PC-3 (cell line): ENCODE data around the gene PSAPL1. TPM values are rescaled to one million over a fixed set of nuclear protein-coding genes. Genes with fewer than 3 reads are reported as not detected.

Experiments used
- ATAC-seq: fragments of 200-7000 bp; cut with Tn5 transposase; 2 replicates; pipeline ENCODE4 v1.9.1; 2020; ENCODE audit warnings: mild to moderate bottlenecking, moderate library complexity
- BruUV-seq: library from RNA; stranded (reverse); fragments of 400-500 nt; replicated peaks from 2 replicates; lab custom pipeline; 2021; lab: Mats Ljungman, UMichigan
- CTCF ChIA-PET: fragments of 300-600 bp; sonication (Branson Sonifier 250); formaldehyde crosslinking; loops from one replicate; lab custom pipeline; 2022; ENCODE audit warnings: antibody characterized with exemption; lab: Charles Lee
- POLR2A ChIA-PET: fragments of 300-600 bp; sonication (Branson Sonifier 250); formaldehyde crosslinking; loops from one replicate; lab custom pipeline; 2022; ENCODE audit warnings: antibody characterized with exemption; ENCODE audit not compliant: unreplicated experiment; lab: Charles Lee
- DNase-seq: peaks from one replicate; pipeline ENCODE4 v3.0.0-alpha.2; 2015
- H2AFZ ChIP-seq: fragments of 300-600 bp; sonication (generic); 2 replicates; pipeline ENCODE4 v1.6.0; 2016; ENCODE audit warnings: antibody characterized with exemption, low read length
- H3F3A ChIP-seq: fragments of 300-600 bp; sonication (generic); one replicate; pipeline ENCODE4 v1.6.0; 2017; ENCODE audit warnings: antibody characterized with exemption, low read length, control low read depth, mild to moderate bottlenecking; ENCODE audit not compliant: unreplicated experiment
- H3K27ac ChIP-seq: fragments of 300-600 bp; sonication (generic); 2 replicates; pipeline ENCODE4 v1.5.1; 2016; ENCODE audit warnings: mild to moderate bottlenecking, low read length
- H3K27me3 ChIP-seq: fragments of 300-600 bp; sonication (generic); 2 replicates; pipeline ENCODE4 v1.6.1; 2016; ENCODE audit warnings: low read length, mixed read lengths
- H3K36me3 ChIP-seq: fragments of 300-600 bp; sonication (generic); 2 replicates; pipeline ENCODE4 v1.6.1; 2016; ENCODE audit warnings: low read depth, mixed run types, low read length, mixed read lengths
- H3K4me1 ChIP-seq: fragments of 300-600 bp; sonication (generic); 2 replicates; pipeline ENCODE4 v1.5.1; 2016; ENCODE audit warnings: low read length; ENCODE audit not compliant: insufficient read depth
- H3K4me2 ChIP-seq: fragments of 300-600 bp; sonication (generic); 2 replicates; pipeline ENCODE4 v1.6.0; 2016; ENCODE audit warnings: low read length
- H3K4me3 ChIP-seq: fragments of 300-600 bp; sonication (generic); 2 replicates; pipeline ENCODE4 v1.5.1; 2016; ENCODE audit warnings: mild to moderate bottlenecking, low read length, mixed read lengths
- H3K79me2 ChIP-seq: fragments of 300-600 bp; sonication (generic); 2 replicates; pipeline ENCODE4 v1.6.1; 2017; ENCODE audit warnings: low read length, mixed read lengths
- H3K9ac ChIP-seq: fragments of 300-600 bp; sonication (generic); 2 replicates; pipeline ENCODE4 v1.6.0; 2016; ENCODE audit warnings: mild to moderate bottlenecking, low read length
- H3K9me2 ChIP-seq: fragments of 300-600 bp; sonication (generic); replicated peaks from 2 replicates; pipeline ENCODE4 v1.6.1; 2016; ENCODE audit warnings: mixed run types, low read length, mixed read lengths
- H3K9me3 ChIP-seq: fragments of 300-600 bp; sonication (generic); 2 replicates; pipeline ENCODE4 v1.6.1; 2016; ENCODE audit warnings: low read length, mixed read lengths
- H4K20me1 ChIP-seq: fragments of 300-600 bp; sonication (generic); 2 replicates; pipeline ENCODE4 v1.6.1; 2016; ENCODE audit warnings: low read length, mixed read lengths
- CTCF ChIP-seq: fragments of 300-600 bp; sonication (generic); conservative IDR thresholded peaks from 2 replicates; pipeline ENCODE4 v1.5.1; 2017; ENCODE audit warnings: antibody characterized with exemption, low read depth, mild to moderate bottlenecking, low read length
- EZH2 ChIP-seq: fragments of 300-600 bp; sonication (generic); IDR thresholded peaks from one replicate; pipeline ENCODE4 v1.6.1; 2017; ENCODE audit warnings: antibody characterized with exemption, mild to moderate bottlenecking, low read length; ENCODE audit not compliant: unreplicated experiment
- EZH2phosphoT487 ChIP-seq: fragments of 300-600 bp; sonication (generic); IDR thresholded peaks from 2 replicates; pipeline ENCODE4 v1.6.1; 2018; ENCODE audit warnings: mild to moderate bottlenecking, antibody characterized with exemption, low read length, borderline replicate concordance
- intact Hi-C: fragments of 100-400 bp; cut with micrococcal nuclease; formaldehyde crosslinking; loops from 2 replicates; pipeline ENCODE4 v1.9.0; 2023
- total RNA-seq: library from RNA; depleted of rRNA; stranded (reverse); fragments of >200 nt; gene quantifications from 2 replicates; pipeline ENCODE4 v1.2.3, GENCODE V29; 2014

Gene PSAPL1
- total RNA-seq, 1 experiment from 2014 or later = 0.15 TPM

DNA sequence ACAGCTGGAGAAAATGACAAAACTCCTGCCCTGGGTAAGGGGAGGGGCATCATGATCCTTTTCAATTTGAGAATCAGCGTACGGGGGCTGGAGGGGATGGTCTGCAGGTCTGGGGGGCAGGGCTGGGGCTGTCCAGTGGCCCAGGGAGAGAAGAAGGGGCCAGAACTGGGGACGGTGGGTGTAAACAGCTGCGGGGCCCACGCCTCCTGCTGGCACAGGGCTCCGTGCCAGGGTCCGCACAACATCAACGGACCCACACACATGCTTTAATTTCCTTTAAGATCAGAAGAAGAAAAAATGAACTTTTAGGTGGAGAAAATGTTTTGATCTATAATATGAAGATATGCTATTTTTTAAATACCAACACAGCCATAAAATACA, 52.1 kb downstream of the PSAPL1 start:
- BruUV-seq = no TSS peak
- H3K79me2 ChIP-seq = no peaks in the 10 kb centered on the region
- CTCF ChIA-PET = no interaction called here

DNA sequence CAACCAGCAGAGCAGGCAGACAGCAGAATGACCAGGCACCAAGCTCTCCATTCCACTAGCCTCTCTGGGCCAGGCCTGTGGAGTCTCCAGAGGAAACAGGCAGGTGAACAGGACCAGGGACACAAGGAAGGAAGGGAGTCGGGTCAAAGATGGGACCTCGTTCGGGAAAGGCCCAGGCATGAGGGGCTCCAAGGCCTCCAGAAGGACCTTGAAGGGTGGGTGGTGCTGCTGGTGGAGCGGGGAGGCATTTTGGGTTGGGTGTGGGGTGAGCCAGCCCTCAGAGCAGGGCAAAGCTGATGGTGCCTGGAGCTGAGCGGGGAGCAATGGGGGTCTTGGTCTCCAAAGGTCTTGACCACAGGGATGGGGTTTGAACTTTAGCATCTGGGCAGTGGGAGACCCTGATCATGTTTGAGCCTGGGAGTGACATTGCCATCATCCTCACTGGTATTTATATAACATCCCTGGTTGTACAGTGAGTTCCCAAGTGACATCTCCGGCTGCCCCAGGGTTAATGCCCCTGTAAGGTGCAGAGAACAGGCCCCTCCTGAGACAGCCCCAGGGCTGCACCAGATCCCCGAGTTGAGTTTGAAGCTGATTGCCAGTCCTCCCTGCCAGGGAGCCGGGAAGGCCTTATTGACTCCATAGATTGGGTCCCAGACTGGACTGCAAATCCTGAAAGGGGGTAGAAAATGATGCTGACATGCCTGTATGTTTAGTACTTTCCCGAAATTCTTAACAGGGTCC, 52.7 kb downstream of the PSAPL1 start:
- ATAC-seq (no peak), DNase-seq (no peak)
- Histone ChIP-seq H3K27ac (no peak overlapping the region), H3K4me3 (no peak overlapping the region), H3K4me2 (no peak overlapping the region), H2AFZ (no peak overlapping the region), H3K79me2 (no peaks in the 10 kb centered on the region), H4K20me1 (no peaks in the 10 kb centered on the region), H3K9me2 (no peaks in the 10 kb centered on the region), H3K27me3 (no peaks in the 10 kb centered on the region), H3K4me1 (no peaks in the 10 kb centered on the region), H3K36me3 (no peaks in the 10 kb centered on the region), H3K9ac (no peak overlapping the region), H3F3A (no peaks in the 10 kb centered on the region), H3K9me3 (no peaks in the 10 kb centered on the region)
- CTCF ChIA-PET = interaction anchor here (0.6 kb wide), 1 partner anchor 10 kb away, joined by 3 read pairs; no protein-coding TSS in a partner anchor
- TF ChIP-seq EZH2 (no peak), EZH2phosphoT487 (no peak), CTCF (no peak)
- POLR2A ChIA-PET = no interaction called here
- BruUV-seq = no TSS peak
- intact Hi-C loops = no loop called here

More for the DNA sequence above, 52.1 kb downstream of the PSAPL1 start:
- Histone ChIP-seq H3K4me1 (no peaks in the 10 kb centered on the region), H3K9me2 (no peaks in the 10 kb centered on the region), H3K27me3 (no peaks in the 10 kb centered on the region), H2AFZ (no peak overlapping the region), H3K36me3 (no peaks in the 10 kb centered on the region), H3K9me3 (no peaks in the 10 kb centered on the region), H3K27ac (no peak overlapping the region), H3K4me3 (no peak overlapping the region), H3K9ac (no peak overlapping the region), H3F3A (no peaks in the 10 kb centered on the region), H4K20me1 (no peaks in the 10 kb centered on the region), H3K4me2 (no peak overlapping the region)
- TF ChIP-seq EZH2phosphoT487 (no peak), EZH2 (no peak), CTCF (no peak)
- POLR2A ChIA-PET = no interaction called here
- intact Hi-C loops = no loop called here
- DNase-seq = no peak
- no peak for ATAC-seq

GRCh38 chr4:7381221-7381889, 53.4 kb downstream of the PSAPL1 start:
- H3K4me2 ChIP-seq = no peak overlapping the region
- no peaks in the 10 kb centered on the region for H4K20me1 ChIP-seq
- intact Hi-C loops = no loop called here
- CTCF ChIA-PET = interaction anchor here (0.6 kb wide), 1 partner anchor 10 kb away, joined by 3 read pairs; no protein-coding TSS in a partner anchor
- H3K9me2 ChIP-seq = no peaks in the 10 kb centered on the region
- no TSS peak for BruUV-seq
- no peaks in the 10 kb centered on the region for H3K9me3 ChIP-seq
- no peak overlapping the region for H3K9ac ChIP-seq
- H3K36me3 ChIP-seq = no peaks in the 10 kb centered on the region
- no peak for TF ChIP-seq CTCF
- no peak for TF ChIP-seq EZH2
- TF ChIP-seq EZH2phosphoT487 = no peak
- H3K27ac ChIP-seq = no peak overlapping the region
- H3K4me3 ChIP-seq = no peak overlapping the region
- no peak overlapping the region for H2AFZ ChIP-seq
- no peaks in the 10 kb centered on the region for H3K4me1 ChIP-seq
- no peaks in the 10 kb centered on the region for H3K27me3 ChIP-seq
- POLR2A ChIA-PET = no interaction called here
- ATAC-seq = no peak
- H3F3A ChIP-seq = no peaks in the 10 kb centered on the region
- DNase-seq = no peak
- no peaks in the 10 kb centered on the region for H3K79me2 ChIP-seq
